ENCODE data around the gene LMAN1L.

LMAN1L gene

DNA sequence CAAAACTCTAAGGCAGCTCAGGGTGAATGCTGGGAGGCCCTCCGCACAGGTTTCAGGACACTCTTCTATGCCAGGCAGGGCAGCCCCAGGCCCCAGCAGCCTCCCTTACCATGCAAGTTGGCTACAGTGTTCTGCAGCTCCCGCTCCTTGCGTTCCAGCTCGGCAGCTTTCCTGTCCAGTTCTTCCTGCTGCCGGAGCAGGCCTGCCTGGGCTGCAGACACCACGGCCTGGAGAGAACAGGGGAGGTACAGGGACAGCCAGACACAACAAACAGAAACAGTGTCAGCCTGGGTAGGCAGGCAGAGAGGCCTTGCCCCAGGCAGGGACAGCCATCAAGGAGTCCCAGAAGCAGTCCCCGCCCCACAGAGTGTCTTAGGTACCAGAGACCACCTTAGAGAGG, 39.3 kb downstream of the LMAN1L start:
- Histone ChIP-seq H3K27ac (no peak overlapping the region), H3K4me3 (ENCODE audit: low read depth, low read length) (no peak overlapping the region), H3K27me3 (ENCODE audit: insufficient read depth, low read depth, severe bottlenecking) (no peaks in the 10 kb centered on the region), H3K9me3 (ENCODE audit: severe bottlenecking) (no peaks in the 10 kb centered on the region), H3K36me3 (peaks cover 68% of the 10 kb centered on the region)
- DNase-seq = no peak
- TF ChIP-seq, protein P1, sequence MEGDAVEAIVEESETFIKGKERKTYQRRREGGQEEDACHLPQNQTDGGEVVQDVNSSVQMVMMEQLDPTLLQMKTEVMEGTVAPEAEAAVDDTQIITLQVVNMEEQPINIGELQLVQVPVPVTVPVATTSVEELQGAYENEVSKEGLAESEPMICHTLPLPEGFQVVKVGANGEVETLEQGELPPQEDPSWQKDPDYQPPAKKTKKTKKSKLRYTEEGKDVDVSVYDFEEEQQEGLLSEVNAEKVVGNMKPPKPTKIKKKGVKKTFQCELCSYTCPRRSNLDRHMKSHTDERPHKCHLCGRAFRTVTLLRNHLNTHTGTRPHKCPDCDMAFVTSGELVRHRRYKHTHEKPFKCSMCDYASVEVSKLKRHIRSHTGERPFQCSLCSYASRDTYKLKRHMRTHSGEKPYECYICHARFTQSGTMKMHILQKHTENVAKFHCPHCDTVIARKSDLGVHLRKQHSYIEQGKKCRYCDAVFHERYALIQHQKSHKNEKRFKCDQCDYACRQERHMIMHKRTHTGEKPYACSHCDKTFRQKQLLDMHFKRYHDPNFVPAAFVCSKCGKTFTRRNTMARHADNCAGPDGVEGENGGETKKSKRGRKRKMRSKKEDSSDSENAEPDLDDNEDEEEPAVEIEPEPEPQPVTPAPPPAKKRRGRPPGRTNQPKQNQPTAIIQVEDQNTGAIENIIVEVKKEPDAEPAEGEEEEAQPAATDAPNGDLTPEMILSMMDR (IDR thresholded peaks at IDR 0.05; ENCODE audit: low read depth, low read length) = no peak

DNA sequence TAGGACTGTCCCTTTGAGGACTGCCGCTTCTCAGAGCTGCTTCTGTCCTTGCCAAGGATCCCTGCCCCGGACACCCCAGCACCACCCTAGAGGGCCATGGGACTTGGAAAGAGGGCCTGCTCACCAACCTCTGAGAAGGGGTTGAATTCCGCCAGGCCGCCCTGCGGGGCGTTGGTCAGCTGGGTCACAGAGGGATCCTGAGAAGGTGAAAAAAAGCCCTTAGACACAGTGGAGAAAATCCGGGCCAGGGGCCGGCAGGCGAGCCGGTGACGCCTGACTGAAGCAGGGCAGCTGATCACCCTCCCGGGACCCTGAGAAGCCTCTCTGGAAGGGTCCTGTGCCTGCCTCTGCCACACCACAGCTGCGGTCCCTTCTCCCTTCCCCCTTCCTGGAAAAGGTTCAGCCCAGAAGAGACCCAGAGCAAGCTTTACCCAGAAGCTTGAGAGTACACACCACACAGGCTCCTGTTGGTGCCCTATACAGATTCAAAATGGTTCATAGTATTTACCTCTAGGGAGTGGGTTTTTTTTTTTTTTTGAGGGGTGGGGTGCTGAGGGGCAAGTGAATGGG, 41.9 kb downstream of the LMAN1L start:
- no peak overlapping the region for H3K4me3 ChIP-seq (ENCODE audit: low read depth, low read length)
- peaks cover 45% of the 10 kb centered on the region for H3K36me3 ChIP-seq
- TF ChIP-seq, protein P1 (IDR thresholded peaks at IDR 0.05; ENCODE audit: low read depth, low read length) = no peak
- H3K9me3 ChIP-seq (ENCODE audit: severe bottlenecking) = no peaks in the 10 kb centered on the region
- H3K27me3 ChIP-seq (ENCODE audit: insufficient read depth, low read depth, severe bottlenecking) = no peaks in the 10 kb centered on the region
- no peak for DNase-seq
- no peak overlapping the region for H3K27ac ChIP-seq

DNA sequence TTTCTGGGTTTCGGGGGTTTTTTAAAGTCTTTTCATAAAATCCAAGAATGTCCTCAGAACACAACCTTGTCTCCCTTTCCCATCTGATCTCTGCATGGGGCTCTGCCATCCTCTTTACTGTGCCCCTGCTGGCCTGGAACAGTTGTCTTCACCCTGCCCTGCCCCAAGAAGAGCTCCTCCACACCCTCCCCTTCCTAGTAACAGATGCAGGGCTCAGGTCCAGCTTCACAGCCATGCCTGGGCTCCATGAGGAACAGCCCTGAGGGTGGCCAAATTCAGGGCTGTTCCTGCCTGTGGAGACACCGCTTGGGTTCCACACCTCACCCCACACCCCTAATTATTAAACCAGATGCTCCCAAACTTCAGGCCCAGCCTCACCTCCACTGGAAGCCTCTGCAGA, 43.2 kb downstream of the LMAN1L start:
- peaks cover 32% of the 10 kb centered on the region for H3K36me3 ChIP-seq
- no peak overlapping the region for H3K4me3 ChIP-seq (ENCODE audit: low read depth, low read length)
- TF ChIP-seq, protein P1 (IDR thresholded peaks at IDR 0.05; ENCODE audit: low read depth, low read length) = no peak
- no peak overlapping the region for H3K27ac ChIP-seq
- H3K9me3 ChIP-seq (ENCODE audit: severe bottlenecking) = no peaks in the 10 kb centered on the region
- DNase-seq = no peak
- no peaks in the 10 kb centered on the region for H3K27me3 ChIP-seq (ENCODE audit: insufficient read depth, low read depth, severe bottlenecking)

DNA sequence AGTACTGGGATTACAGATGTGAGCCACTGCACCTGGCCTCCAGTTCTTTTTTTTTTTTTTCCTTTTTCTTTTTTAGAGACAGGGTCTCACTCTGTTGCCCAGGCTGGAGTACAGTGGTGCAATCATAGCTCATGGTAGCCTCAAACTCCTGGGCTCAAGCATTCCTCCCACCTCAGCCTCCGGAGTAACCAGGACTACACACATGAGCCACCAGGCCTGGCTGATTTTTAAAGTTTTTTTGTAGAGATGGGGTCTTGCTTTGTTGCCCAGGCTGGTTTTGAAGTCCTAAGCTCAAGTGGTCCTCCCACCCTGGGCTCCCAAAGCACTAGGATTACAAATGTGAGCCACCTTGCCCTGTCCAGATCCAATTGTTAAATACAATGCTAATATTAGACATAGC, 43.9 kb downstream of the LMAN1L start:
- Histone ChIP-seq H3K27ac (no peak overlapping the region), H3K36me3 (peaks cover 29% of the 10 kb centered on the region), H3K27me3 (ENCODE audit: insufficient read depth, low read depth, severe bottlenecking) (no peaks in the 10 kb centered on the region), H3K4me3 (ENCODE audit: low read depth, low read length) (no peak overlapping the region), H3K9me3 (ENCODE audit: severe bottlenecking) (no peaks in the 10 kb centered on the region)
- DNase-seq = no peak
- TF ChIP-seq, protein P1 (IDR thresholded peaks at IDR 0.05; ENCODE audit: low read depth, low read length) = no peak

DNA sequence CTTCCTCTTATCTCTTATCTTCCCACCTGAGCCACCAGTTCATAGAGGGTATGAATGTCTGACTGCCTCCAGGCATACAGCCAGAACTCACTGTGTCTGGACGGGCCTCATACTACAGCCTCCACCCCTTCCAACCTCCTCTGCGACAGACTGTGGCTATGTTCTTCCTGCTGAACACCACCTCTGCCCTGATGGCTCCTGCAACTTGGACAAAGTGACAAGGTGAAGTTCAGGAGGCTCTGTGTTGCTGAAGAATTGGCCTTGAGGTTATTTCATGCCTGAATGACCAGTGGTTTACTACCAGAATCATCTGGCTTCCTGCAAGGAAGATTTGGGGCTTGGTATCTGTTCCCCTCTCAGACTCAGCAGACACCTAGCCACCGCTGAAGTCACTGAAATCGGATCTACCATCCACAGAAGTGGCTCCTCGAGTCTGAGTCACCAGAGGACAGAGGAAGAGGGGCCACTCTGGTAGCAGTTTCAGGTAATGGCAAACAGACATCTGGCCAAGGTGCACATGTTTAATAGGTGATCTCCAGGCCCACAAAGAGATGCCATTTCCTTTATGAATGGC, 44.5 kb downstream of the LMAN1L start:
- H3K36me3 ChIP-seq = peaks cover 24% of the 10 kb centered on the region
- TF ChIP-seq, protein P1 (IDR thresholded peaks at IDR 0.05; ENCODE audit: low read depth, low read length) = no peak
- no peak overlapping the region for H3K27ac ChIP-seq
- no peak overlapping the region for H3K4me3 ChIP-seq (ENCODE audit: low read depth, low read length)
- H3K9me3 ChIP-seq (ENCODE audit: severe bottlenecking) = no peaks in the 10 kb centered on the region
- H3K27me3 ChIP-seq (ENCODE audit: insufficient read depth, low read depth, severe bottlenecking) = no peaks in the 10 kb centered on the region
- no peak for DNase-seq
